C1 segment of cervical spinal cord (tissue), 14 donors: ENCODE data around the gene ADAM22.

Experiments used
- DNase-seq, 14 donors: peaks; one replicate each; lab custom pipeline; 2025; lab: John Stamatoyannopoulos, UW

The ADAM22 gene

DNA sequence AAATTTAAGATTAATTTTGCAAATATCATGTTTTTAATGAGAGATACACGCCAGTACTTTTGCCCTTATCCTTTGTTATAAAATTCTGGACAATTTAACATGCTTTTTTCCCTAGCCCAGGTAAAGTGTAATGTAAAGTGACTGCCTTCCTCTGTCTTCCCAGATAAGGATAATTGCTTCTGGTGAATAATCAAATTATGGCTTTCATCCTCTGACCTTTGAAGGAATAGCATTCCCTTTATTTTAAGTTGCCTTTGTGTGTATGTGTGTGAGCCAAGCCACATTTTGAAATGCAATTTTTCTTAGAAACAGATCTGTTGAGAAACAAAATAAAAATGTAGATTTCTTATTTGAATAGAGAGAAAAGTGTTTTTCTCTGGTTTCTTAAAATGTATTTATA is 107.5 kb downstream of the ADAM22 start:
- DNase-seq, result no peak

DNA sequence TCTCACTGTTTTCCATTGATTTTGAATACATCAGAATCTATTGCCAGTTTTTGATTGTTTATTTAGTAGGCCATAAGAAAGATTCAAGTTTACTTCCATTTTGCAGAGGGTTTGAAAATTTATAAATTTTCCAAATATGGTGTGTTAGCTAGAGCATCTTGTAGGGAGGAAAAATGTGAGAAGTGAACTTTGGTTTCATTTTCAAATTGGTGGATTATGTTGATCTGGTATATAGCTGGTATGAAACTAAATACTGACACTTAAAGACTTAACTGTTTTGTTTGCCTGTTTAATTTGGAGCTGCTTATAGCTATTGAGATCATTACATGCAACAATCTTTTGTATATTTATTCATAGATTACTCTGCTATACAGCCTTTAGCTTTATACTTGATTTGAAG is 108.1 kb downstream of the ADAM22 start:
- DNase-seq, result no peak

DNA sequence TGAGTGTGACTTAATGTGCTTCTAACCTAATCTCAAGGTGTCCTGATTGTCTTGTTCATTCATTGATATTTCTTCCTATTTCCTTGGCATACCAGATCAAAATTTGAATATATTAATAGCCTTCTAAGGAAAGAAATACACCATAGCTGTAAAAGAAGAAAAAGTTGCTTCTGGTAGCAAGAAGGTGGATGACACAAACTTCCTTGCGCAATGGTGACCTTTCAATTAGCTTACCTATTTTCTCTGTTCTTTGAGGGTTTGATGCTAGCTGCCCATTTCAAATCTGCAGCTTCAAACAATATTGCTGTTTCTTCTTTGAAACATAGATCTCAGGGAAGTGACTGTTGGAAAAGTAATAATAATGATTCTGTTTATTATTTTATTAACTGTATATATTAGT is 108.8 kb downstream of the ADAM22 start:
- DNase-seq, result no peak

DNA sequence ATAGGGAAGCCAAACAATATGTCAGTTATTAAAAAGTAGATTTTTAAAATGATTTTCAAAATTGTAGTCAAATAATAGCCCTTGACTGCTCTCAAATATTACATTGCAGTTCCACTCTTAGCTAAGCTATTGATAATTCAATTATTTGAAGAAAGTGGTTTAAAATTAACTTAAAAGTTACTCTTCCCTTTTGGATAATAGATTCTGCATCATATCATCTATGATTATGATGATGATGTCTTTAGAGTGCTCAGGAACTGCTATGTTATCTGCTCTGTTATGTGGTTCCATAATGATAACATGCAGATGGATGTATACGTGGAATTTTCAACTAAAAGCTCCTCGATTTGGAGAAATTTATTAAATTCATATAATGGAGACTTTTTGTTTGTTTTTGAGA is 110.0 kb downstream of the ADAM22 start:
- DNase-seq, result no peak

DNA sequence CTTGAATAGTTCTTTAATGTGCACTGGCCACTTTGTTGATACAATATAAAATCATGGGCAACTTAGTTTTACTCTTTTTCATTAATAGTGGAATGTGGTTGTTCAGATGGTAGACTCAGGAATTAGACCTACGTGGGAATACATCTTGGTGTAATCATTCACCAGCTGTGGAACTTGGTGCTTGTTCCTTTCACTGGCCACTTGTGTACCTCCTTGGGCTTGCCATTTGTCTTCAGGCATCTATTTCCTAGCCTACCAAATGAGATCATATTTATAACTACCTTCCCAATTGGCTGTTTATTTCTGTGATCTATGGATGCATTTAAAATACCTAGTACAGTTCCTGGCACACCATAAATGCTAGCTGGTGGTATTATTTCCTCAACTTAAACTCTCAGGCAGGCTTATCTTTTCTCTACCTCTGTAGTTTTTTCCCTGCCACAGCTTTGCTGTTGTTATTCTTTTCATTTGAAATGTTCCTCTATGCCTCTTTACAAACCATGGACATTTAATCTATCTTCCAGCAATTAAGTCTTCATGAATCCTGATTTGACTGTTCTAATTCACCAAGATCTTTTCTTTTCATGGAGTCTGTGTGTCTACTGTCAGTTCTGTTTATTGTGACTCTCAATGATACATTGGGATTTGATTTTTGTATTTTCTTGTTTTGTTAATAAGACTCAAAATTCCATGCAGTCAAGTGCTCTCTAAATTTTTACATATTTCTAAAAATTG is 113.0 kb downstream of the ADAM22 start:
- DNase-seq, result peak in 1 of 14 donors; percentile 30

DNA sequence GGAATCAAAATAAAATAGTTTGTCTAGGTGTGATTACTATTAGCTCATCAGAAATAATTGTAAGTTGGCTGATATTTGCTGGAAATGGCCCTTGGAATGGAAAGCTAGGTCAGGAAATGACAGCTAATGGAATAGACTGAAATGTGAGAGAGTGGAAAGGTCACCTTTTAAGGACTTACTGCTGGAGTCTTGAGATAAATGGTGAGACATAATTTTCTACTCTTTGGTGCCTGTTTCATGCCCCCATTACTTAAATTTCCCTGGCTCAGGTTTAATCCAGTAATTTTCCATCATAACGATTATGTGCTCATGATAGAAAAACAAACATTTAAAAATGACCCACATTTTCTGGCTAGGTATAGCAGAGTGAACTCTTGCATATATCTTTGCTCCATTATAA is 123.6 kb downstream of the ADAM22 start:
- peak in 1 of 14 donors; percentile 17 for DNase-seq

DNA sequence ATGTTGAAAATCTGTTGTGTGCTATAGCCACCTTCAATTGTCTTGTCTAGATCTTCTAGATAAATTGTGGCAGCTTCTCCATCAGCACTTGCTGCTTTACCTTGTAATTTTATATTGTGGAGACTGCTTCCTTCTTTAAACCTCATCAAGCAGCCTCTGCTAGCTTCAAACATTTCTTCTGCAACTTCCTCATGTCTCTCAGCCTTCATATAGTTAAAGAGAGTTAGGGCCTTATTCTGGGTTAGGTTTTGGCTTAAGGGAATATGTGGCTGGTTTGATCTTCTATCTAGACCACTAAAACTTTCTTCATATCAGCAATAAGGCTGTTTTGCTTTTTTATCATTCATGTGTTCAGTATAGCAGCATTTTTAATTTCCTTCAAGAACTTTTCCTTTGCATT is 128.2 kb downstream of the ADAM22 start:
- DNase-seq, result no peak

DNA sequence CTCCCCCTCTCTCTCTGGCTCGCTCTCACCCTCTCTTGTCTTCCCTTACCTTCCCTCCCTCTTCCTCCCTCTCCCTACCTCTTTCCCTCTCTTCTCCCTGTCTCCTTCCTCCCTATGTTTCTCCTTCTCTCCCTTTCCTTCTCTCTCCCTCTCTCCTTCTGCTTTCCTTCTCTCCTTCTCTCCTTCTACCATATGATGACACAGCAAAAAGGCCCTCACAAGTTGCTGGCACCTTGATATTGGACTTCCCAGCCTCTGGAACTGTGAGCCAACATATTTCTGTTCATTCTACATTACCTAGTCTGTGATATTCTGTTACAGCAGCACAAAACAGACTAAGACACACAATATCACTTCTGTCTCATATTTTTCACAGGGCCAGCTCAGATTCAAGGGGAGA is 135.0 kb downstream of the ADAM22 start:
- no peak for DNase-seq

DNA sequence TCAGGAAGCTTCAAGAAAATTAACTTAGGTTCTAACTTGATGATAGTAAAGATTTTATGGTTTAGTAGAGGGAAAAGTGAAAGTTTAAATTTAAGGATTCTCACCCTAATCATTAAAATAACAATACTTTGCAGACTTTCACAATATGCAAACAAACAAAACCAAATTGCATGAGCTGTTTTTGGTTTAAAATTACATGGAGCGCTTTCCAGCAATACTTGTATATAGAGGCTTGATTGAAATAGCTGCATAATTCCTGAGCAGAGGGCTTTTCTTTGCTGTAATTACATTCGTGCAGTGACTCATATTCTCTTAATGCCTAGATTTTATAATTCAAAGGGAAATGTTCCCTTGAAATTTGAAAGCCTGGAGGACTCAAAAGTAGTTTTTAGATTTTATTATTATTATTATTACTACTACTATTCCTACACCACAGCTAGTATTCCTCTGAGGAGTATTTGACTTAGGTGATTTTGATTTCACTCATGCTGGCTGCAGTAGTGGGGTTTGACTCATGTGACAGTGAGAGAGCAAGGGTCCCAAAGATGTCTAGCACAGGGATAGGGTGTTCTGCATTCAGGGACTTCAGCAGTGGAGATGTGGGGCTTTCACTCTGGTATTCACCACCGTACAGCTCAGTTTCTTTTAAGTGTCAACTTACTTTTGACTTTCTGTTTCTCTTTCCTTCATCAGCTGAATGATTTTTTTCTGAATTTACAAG is 138.1 kb downstream of the ADAM22 start:
- DNase-seq, result no peak

DNA sequence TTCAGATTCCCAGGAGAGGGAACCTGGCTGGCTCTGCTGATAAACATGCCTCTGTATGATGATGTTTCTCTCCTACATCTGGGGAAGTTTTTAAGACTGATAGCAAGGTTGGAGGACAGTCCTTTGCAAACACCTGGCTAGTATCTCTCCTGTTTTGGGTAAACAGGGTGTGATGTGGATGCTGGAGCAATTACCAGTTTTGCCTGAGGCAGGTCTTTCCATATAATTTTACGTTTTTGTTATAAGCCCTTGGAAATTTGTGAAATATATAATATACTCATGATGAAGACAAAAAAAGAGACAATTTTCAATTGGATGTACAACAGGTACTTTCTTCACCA is 138.6 kb downstream of the ADAM22 start:
- DNase-seq, result no peak

DNA sequence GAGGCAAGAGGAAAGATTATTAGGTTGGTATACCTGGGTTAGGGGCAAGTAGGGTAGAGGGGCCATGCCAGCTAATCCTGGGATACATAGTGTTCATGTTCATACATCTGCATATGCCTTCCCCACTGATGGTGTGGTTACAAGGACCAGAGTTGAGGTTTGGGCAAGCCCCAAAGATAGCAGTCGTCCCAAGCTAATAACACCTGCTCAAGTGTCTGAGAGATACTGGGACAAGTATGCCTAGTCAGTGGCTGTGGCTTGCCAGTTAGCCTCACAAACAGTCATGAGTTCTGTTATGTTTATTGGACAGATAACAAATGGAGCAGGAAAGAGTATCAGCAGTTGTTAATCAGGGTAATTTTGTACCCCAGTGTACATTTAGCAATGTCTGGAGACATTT is 139.6 kb downstream of the ADAM22 start:
- DNase-seq, result peak in 1 of 14 donors; percentile 14

DNA sequence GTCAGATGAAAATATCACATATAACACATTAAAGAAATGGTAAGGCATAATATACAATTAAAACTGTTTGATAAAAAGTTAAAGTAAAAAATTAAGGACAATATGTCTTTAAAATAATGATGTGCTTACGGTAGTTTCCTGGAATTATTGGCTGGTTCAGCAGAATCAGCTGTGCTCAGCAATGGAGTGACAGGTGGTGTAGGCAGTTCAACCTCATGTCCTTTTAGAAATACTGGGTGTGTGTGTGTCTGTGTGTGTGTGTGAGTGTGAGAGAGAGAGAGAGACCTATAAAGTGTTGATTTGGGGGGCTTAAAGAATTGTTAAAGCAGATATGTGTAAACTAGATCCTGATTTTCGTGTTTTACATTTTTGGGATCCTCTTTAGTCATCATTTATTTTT is 141.2 kb downstream of the ADAM22 start:
- peak in 1 of 14 donors; percentile 64 for DNase-seq

DNA sequence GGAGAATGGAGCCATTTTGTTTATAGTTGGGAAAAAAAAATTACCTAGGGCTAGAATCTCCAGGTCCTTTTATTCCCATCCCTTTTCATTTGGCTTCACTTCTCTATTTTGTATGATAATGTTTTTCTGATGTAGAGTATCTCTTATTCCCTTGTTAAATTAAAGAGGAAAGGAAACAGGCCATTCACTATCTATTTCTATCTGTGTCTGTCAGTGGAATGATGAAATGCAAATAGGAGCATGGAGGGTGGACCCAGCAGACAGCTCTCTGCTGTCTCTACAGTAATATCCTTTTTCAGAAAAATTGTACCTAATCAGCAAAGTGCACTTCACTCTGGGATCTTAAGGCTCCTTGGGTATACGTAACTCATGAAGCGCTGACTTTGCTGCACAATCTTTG is 149.8 kb downstream of the ADAM22 start:
- DNase-seq, result no peak

DNA sequence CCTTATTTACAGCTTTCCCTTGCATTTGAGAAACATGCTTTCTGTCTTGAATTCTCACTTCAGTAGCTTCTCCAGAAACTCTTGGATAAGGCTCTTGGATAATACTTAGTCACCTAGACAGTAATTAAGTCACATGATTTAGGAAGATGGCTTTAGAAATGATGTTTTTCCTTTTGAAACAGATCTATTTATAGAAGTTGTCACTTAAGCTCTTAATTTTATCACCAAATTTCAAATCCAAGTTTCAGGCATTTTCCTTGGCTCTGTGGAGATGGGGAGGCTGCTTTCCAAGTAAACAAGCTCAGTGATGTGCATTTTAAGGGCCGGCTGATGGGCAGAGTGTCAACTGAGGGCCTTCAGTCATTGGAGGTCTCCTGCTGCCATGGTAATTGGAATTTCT is 155.5 kb downstream of the ADAM22 start:
- peak in 2 of 14 donors; percentile 3 to 79 for DNase-seq

DNA sequence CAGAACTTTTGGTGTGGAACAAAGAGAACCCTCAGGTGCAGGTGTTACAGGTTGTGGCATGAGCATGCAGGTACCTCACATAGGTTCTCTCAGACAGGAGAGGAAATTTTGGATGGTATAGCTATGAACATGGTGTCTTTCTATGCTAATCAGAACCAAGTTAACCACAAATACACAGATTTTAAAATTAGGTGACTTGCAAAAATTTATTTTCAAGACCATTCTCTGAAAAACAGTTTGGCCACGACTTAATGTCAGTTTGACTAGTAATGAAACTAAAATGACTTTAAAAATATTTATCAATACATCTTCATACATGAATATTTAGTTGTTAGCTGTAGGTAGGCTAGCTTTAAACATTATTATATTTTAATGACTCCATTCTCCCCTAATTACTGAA is 156.2 kb downstream of the ADAM22 start:
- DNase-seq, result no peak

DNA sequence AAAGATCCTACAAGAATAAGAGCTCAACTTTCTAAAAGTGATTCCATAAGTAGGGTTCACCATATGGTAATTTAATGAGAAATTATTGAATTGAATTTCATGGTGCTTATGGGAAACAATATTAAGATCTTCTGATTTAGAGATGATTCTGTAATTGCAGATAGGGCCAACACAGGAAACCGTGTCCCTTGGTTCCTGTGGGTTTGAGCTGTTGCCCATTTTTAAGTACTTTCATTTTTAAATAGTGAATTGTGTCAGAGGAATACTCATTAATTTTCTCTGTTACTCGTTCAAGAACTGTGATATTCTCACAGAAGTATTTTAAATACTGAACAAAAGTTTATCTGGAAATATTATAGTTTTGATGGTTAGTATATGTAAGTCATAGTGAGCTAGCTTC is 156.6 kb downstream of the ADAM22 start:
- DNase-seq, result peak in 1 of 14 donors; percentile 29

DNA sequence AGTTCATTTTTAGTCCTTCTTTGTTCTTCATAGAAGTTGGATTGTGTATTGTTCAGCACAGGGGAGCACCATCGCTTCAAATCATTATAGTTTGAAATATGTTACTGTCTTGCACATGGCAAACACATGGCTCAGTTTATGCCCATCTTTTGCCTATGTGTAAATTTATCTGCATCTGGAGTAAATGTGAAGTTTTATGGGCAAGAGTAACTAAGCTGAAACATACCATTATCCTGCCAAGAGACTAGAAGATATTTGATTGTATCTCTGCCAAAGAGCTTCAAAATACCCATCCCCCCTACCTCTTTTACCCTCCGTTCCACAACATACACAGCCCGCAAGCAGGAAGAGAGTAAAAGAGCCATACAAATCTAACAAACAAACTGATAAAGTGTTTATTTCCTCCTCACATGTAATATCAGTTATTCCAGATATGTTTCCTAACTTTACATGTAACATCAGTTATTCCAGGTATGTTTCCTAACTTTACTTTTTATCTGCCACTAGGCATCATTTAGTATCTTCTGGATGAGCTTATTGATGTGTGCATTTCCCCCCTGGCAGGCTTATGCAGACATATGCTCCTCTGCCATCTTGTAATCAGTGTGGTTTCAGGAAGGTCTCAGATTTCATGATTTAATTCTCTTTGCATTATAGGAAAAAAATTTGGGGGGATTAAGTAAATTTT is 158.1 kb downstream of the ADAM22 start:
- peak in 1 of 14 donors; percentile 88 for DNase-seq

DNA sequence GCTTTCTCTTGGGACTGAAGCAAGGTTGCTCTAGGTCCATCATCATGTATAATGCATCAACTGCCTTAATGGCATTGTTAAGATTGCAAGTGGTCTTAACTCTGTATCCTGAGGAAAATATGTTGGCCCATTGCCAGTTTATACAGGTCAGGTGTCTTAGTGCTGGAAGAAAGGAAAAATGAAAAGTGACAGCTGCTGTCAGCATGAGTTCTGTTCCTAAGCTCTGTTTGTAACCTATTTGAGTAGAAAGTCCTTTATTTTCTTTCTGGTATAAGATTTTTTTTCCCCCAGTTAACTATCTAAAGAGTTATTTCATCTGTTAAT is 158.6 kb downstream of the ADAM22 start:
- peak in 1 of 14 donors; percentile 88 for DNase-seq

DNA sequence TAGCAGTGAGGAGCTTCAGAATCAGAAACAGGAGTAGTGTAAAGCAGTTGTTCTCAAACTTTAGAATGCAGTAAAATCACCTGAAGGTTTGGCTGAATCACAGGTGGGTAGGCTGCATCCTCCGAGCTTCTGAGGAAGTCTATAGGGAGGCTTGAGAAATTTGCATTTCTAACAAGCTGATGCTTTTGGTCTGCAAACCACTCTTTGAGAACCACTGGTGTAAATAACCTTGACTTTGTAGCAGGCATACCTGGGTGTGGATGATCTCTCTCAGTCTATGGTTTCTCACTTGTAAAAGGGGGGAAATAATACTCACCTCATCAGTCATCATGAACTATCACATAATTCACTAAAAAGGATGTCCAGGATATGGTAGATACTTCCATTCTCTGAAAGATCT is 167.7 kb downstream of the ADAM22 start:
- DNase-seq, result no peak

DNA sequence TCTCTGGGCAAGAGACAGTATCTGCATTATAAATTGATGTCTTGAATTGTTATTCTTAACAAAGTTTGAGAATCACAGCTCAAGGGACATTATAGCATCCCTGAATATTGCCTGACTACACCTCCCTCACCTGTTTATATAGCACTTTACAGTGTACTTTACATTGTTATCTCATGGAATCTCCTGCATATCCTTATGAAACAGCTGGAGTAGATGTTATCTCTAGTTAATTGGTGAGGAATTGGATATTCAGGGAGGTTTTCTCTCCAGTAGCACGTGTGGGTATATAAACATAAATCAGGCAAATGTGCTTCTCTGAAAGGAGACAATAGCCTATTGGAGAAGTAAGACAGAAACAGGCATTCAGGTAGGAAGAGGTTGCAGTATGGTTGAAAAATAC is 168.6 kb downstream of the ADAM22 start:
- DNase-seq, result no peak

DNA sequence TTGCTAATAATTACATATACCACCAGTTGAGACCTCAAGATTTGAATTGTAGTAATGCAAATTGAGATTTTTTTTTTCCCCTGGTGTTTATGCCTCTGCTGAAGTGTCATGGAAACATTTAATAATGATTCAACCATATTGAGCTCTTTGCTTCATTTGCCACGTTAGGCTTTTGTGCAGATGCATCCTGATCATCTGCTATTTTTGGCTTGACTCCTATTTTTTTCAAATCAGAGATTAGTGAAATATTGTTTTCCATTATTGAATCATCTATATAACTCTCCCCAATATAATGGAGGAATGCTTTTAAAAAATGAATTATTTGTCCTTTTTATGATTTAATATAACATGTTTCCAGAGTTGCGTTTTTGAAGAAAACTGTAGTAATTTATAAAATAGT is 170.7 kb downstream of the ADAM22 start:
- DNase-seq, result no peak

DNA sequence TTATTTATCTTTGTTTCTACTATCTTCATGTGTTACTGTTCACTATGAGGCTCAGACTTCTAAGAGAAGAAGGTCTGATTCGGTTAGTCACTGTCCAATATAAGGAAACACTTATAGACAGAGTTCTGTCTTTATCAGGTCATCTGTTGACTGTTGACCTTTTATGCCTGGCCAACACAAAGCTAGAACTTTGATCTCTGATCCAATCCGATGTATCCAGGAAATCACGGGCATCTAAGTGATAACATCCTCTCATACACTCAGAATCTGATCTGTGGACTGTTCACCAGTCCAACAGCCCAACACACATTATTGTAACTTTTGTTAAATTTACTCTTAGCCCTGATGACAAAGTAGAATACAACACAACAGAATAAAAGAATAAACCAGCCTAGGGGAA is 171.2 kb downstream of the ADAM22 start:
- no peak for DNase-seq

DNA sequence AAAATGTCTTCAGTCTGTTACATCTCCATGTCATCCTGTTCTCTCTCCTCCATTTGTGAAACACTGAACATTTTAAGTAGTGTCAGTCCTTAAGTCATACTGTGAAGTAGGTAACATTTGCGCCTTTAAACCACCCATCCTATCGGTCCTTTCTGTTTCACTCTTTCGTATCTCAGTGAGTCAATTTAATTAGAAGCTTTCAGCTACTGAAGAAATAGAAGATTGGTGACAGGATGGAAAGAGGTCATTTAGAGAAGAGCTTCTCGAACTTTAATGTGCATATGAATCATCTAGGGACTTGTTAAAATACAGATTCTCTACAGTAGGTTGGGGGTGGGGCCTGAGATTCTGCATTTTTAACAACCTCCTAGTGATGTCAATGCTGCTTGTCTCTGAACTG is 172.4 kb downstream of the ADAM22 start:
- no peak for DNase-seq
